C4-2B (cell line): ENCODE results near the gene KAT8.
"Not testable (repeated sequence)": the region's sequence is repeated elsewhere in the genome, so short reads cannot be mapped to it uniquely, and the experiment has no call there.

Experiments
- H3K27ac ChIP-seq: fragments of 450-650 bp; 2 replicates; pipeline ENCODE4 v1.5.1; 2017
- CTCF ChIP-seq: fragments of 450-650 bp; conservative IDR thresholded peaks from 2 replicates; pipeline ENCODE4 v1.5.1; 2017; ENCODE audit warnings: mild to moderate bottlenecking
- ZFX ChIP-seq: fragments of 450-650 bp; IDR thresholded peaks from 2 replicates; pipeline ENCODE4 v1.6.1; 2017

KAT8 gene

GRCh38 chr16:31143694-31144148 is 26.3 kb downstream of the KAT8 start:
- TF ChIP-seq ZFX, result no peak
- TF ChIP-seq CTCF, result no peak
- no peak overlapping the region for H3K27ac ChIP-seq

- not testable (repeated sequence) for H3K27ac ChIP-seq
Measured at GRCh38 chr16:31144418-31144817, 27.0 kb downstream of the KAT8 start.

- TF ChIP-seq ZFX (no peak), CTCF (no peak)
- no peak overlapping the region for H3K27ac ChIP-seq
Measured at GRCh38 chr16:31145398-31145990, 28.0 kb downstream of the KAT8 start.

GRCh38 chr16:31147574-31147973 is 30.1 kb downstream of the KAT8 start:
- TF ChIP-seq CTCF (no peak), ZFX (no peak)
- no peak overlapping the region for H3K27ac ChIP-seq

- TF ChIP-seq CTCF (no peak), ZFX (no peak)
- H3K27ac ChIP-seq, result no peak overlapping the region
Measured at GRCh38 chr16:31148281-31148728, 30.8 kb downstream of the KAT8 start.

- TF ChIP-seq ZFX (no peak), CTCF (no peak)
- no peak overlapping the region for H3K27ac ChIP-seq
Measured at GRCh38 chr16:31148896-31149295, 31.4 kb downstream of the KAT8 start.

- TF ChIP-seq ZFX, result no peak
- TF ChIP-seq CTCF, result no peak
- no peak overlapping the region for H3K27ac ChIP-seq
Measured at GRCh38 chr16:31149332-31149731, 31.9 kb downstream of the KAT8 start.
